Progenitor cell of endocrine pancreas (in vitro differentiated cells): ENCODE data around the gene NAV2. TPM values are rescaled to one million over a fixed set of nuclear protein-coding genes. Genes with fewer than 3 reads are reported as not detected.
A peak's percentile ranks its signal among the peaks of the same experiment; 100 is the strongest.

Source experiments
- DNase-seq: peaks from one replicate; pipeline ENCODE4 v3.0.0; 2021; ENCODE audit warnings: low spot score; ENCODE audit not compliant: unreplicated experiment
- H3K27ac Mint-ChIP-seq: 2 replicates; pipeline ENCODE4 v1.8.0; 2021; ENCODE audit warnings: mild to moderate bottlenecking, moderate library complexity, mixed read lengths
- H3K27me3 Mint-ChIP-seq: 2 replicates; pipeline ENCODE4 v1.8.0; 2021; ENCODE audit warnings: mixed read lengths
- H3K36me3 Mint-ChIP-seq: 2 replicates; pipeline ENCODE4 v1.8.0; 2022; ENCODE audit warnings: mixed read lengths; ENCODE audit not compliant: insufficient read depth
- H3K4me1 Mint-ChIP-seq: 2 replicates; pipeline ENCODE4 v1.8.0; 2021; ENCODE audit warnings: low read depth, mixed read lengths
- H3K4me3 Mint-ChIP-seq: 2 replicates; pipeline ENCODE4 v1.8.0; 2021; ENCODE audit warnings: low read depth, mild to moderate bottlenecking, moderate library complexity, mixed read lengths
- H3K9me3 Mint-ChIP-seq: 2 replicates; pipeline ENCODE4 v1.8.0; 2021; ENCODE audit warnings: low read depth, mixed read lengths
- CTCF ChIP-seq: fragments of 200-600 bp; sonication (generic); IDR thresholded peaks from one replicate; pipeline ENCODE4 v1.5.0; 2021; ENCODE audit warnings: antibody characterized with exemption, mild to moderate bottlenecking; ENCODE audit not compliant: unreplicated experiment
- total RNA-seq: library from RNA; stranded (reverse); gene quantifications from 2 replicates; pipeline ENCODE4 v1.2.1, GENCODE V29; 2021

The NAV2 gene
- total RNA-seq, 1 donor from 2014 or later, result 88.3 TPM

GRCh38 chr11:20158597-20159257, 446.1 kb downstream of the NAV2 start:
- Mint-ChIP-seq H3K36me3 (no peaks in the 10 kb centered on the region), H3K4me3 (no peak overlapping the region), H3K4me1 (peaks cover 11% of the 10 kb centered on the region), H3K27ac (peak overlapping the region; percentile 26), H3K9me3 (no peaks in the 10 kb centered on the region), H3K27me3 (peaks cover 93% of the 10 kb centered on the region)
- no peak for TF ChIP-seq CTCF
- DNase-seq, result peak; percentile 79

DNA sequence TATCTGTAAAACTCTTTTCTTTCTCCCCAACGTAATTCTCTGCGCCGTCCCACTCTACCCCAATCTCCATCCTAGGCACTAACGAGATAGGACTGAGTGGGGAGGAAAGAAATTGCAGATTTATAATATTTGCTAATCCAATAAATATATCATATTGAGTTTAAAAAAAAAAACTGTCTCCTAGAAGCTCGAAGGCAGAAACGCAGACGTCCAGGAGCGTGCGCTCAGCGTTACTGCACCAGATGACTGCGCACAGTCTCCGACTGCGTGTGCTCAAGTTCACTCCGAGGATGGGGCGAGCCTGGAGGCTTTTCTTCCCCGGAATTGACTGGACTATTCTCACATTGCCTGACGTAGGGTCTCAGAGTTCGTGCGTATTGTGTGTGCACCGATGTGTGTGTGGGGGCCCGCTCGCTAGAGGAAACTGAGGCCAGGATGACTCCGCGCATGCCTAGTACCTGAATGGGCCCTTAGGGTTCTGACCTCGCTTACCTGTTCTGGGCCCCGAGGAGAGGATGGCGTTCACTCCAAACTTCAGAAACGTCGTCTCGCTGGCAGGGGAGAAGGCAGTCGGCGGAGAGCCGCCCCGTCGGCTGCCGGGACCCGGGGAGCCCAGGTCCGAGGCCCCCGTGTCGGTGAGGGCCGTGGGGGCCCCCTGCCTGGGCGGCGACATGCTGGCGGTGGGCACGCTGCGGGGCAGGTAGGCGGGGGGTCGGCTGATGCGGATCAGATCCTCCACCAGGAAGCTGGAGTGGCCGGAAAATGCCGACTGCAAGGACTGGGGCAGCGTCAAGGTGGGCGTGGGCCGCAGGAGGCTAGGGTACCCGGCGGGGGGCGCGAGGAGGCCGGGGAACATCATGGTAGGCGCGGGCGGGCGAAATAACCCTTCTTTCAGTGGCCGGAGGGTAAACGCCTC, 447.1 kb downstream of the NAV2 start:
- peaks cover 11% of the 10 kb centered on the region for H3K4me1 Mint-ChIP-seq
- no peak for DNase-seq
- no peaks in the 10 kb centered on the region for H3K36me3 Mint-ChIP-seq
- TF ChIP-seq CTCF, result no peak
- no peak overlapping the region for H3K4me3 Mint-ChIP-seq
- no peaks in the 10 kb centered on the region for H3K9me3 Mint-ChIP-seq
- peaks cover 93% of the 10 kb centered on the region for H3K27me3 Mint-ChIP-seq
- no peak overlapping the region for H3K27ac Mint-ChIP-seq

DNA sequence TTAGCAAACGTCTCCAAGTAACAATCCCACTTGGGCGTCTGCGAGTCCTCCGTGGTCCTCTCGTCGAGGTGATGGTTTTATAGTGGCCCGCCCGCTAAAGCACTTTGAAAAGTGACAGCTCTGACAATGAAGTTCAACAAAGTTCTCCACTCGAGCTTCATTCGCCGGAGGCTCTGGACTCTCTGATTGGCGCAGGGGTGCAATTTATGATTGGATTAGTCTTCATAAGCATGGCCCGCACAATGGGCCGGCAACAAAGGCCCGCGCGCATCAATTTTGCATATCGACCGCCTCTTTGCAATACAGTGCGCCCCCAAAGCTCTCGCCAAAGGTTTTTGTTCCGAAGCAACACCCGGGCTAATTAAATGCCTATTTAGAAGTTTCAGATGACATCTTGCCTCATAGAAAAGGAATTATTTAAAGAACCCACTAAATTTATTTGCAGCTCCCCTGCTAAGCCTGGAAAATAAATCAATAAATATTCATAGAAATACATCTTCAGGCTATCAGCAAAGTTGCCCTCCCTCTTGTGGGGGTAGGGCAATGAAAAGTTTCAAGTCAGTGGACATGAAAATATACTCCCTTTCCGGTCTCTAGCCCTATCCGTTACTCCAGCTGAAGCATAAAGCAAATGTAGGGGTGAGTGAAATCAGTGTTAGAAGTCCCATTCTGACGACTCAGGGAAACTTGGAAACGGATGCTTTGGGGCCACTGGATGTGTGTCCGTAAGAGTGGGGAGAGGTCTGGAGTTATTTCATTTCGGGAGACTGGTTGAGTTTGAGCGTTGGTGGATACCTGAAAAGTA, 448.0 kb downstream of the NAV2 start, which contains the start of gene DBX1:
Gene DBX1, minus strand, starts transcription at position 51 of the 805 bp plus-strand sequence. CDS start 151 bp downstream, outside the sequence.
- no peak within 1 kb of the TSS for H3K4me3 Mint-ChIP-seq
- peaks cover 11% of the 10 kb centered on the region for H3K4me1 Mint-ChIP-seq
- no peaks in the 10 kb centered on the region for H3K36me3 Mint-ChIP-seq
- TF ChIP-seq CTCF, result no peak
- no peak for DNase-seq
- no peaks in the 10 kb centered on the region for H3K9me3 Mint-ChIP-seq
- peaks cover 93% of the 10 kb centered on the region for H3K27me3 Mint-ChIP-seq
- H3K27ac Mint-ChIP-seq, result no peak within 1 kb of the TSS

GRCh38 chr11:20161230-20161918, 448.7 kb downstream of the NAV2 start:
- no peak for TF ChIP-seq CTCF
- Mint-ChIP-seq H3K36me3 (no peaks in the 10 kb centered on the region), H3K9me3 (no peaks in the 10 kb centered on the region), H3K27me3 (peaks cover 90% of the 10 kb centered on the region), H3K27ac (no peak overlapping the region), H3K4me3 (no peak overlapping the region), H3K4me1 (peaks cover 8% of the 10 kb centered on the region)
- no peak for DNase-seq
